ENCODE measurements around the gene RAPGEF2.

RAPGEF2 gene

DNA sequence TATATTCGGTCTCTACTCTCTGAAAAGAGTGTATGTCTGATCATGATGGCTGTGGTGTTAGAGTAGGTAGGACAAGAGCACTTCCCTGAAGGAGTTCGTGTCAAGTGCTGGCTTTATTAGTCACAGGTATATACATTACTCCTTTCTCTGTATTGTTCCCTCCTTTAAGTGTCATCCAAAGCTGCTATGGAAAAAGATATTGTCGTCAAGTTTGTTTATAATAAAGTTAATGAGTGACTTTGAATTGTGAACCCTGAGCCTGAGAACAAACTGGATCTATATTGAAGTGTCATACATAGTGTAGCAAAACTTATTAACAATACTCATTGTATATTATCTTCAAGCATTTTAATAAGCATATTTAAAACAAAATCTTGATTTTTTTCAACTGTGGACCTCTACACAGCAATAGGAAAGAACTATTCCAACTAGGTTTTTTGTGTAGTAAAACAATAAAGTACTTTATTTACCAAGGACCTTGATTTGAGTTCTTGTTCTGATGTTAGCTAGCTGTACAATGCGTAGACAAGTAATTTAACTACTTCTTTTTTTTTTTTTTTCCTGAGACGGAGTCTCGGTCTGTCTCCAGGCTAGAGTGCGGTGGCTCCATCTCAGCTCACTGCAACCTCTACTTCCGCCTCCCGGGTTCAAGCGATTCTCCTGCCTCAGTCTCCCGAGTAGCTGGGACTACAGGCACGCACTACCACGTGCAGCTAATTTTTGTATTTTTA lies 177.7 kb downstream of the RAPGEF2 start:
- TF ChIP-seq, protein P1, sequence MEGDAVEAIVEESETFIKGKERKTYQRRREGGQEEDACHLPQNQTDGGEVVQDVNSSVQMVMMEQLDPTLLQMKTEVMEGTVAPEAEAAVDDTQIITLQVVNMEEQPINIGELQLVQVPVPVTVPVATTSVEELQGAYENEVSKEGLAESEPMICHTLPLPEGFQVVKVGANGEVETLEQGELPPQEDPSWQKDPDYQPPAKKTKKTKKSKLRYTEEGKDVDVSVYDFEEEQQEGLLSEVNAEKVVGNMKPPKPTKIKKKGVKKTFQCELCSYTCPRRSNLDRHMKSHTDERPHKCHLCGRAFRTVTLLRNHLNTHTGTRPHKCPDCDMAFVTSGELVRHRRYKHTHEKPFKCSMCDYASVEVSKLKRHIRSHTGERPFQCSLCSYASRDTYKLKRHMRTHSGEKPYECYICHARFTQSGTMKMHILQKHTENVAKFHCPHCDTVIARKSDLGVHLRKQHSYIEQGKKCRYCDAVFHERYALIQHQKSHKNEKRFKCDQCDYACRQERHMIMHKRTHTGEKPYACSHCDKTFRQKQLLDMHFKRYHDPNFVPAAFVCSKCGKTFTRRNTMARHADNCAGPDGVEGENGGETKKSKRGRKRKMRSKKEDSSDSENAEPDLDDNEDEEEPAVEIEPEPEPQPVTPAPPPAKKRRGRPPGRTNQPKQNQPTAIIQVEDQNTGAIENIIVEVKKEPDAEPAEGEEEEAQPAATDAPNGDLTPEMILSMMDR (IDR thresholded peaks at IDR 0.05; ENCODE audit: insufficient read depth, missing control alignments): no peak
- no peak for DNase-seq (ENCODE audit: insufficient read length, low spot score)
- FAIRE-seq: no peak

DNA sequence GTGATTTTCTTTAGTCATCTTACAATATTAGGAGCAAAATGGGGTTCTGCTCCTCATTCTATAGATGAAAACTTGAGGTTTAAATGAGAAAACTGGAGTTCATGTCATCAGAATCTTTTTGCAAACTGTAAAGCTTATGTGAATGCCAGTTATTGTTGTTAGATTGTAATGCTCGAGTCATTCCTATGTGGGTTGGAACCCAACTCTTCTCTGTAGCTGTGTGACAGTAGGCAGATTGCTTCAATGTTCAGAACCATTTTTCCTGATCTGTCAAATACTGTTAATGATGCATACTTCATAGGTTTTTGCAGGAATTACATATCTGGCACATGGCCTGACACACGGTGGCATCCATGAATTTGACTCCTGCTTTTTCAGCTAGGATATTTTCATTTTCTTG lies 178.9 kb downstream of the RAPGEF2 start:
- FAIRE-seq (no peak), DNase-seq (ENCODE audit: insufficient read length, low spot score) (no peak)

DNA sequence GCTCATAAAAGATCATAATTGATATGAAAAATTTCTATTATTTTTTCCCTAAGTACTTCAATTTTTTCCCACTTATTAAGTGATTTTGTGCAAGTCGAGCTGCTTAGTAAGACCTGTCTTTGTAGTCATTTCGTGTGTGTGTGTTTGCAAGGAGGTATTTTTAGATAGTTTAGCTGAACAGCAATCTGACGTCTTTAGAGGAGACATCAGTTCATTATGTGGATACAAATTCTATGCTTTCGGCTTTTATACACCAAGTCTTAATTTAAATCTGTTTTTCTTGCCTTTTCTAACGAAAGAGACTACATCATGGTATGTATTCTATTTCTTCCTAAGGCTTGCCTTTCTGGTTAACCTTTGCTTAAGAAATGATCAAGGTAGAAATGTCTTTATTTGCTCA lies 179.4 kb downstream of the RAPGEF2 start:
- TF ChIP-seq, protein P1 (IDR thresholded peaks at IDR 0.05; ENCODE audit: insufficient read depth, missing control alignments): no peak
- no peak for DNase-seq (ENCODE audit: insufficient read length, low spot score)
- no peak for FAIRE-seq

More for the DNA sequence above, 178.9 kb downstream of the RAPGEF2 start:
- TF ChIP-seq, protein P1 (IDR thresholded peaks at IDR 0.05; ENCODE audit: insufficient read depth, missing control alignments): no peak

DNA sequence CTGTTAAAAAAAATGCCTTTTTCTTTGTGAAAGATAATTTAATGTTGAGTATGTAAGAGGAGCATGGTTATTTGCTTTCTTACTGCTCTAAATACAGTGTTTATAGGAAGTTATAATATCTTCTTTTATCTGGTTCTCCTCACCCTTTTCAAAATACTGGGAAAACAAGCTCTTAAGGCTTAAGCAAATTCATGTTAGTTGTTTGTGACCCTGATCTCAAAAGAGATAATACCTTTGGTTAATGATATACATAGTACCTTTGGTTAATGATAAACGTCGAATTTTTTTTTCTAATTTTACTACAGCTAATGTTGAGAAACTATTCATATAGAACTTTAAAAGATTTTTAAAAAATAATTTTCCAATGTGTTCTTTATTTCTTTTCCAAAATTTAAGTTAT lies 180.1 kb downstream of the RAPGEF2 start:
- DNase-seq (ENCODE audit: insufficient read length, low spot score): no peak
- TF ChIP-seq, protein P1 (IDR thresholded peaks at IDR 0.05; ENCODE audit: insufficient read depth, missing control alignments): no peak
- FAIRE-seq: no peak

DNA sequence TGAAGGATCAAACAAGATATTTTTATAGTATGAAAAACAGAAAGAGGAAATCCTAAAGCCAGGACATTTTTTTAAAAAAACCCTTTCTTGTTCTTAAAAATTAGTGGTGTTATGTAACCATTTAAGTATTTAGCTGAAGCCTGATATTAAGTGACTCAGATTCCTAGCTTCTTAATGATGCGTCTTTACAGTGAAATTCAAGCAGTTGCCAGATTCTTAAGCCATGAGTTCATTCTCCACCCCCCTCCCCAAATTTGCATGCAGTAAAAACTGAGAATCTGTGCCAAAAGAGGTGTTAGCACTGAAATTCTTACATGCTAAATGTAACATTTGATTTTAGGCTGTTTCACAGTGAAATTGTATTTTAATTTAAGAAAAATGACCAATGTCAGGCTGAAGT lies 180.8 kb downstream of the RAPGEF2 start:
- DNase-seq (ENCODE audit: insufficient read length, low spot score) (no peak), FAIRE-seq (no peak)
- TF ChIP-seq, protein P1 (IDR thresholded peaks at IDR 0.05; ENCODE audit: insufficient read depth, missing control alignments): no peak

DNA sequence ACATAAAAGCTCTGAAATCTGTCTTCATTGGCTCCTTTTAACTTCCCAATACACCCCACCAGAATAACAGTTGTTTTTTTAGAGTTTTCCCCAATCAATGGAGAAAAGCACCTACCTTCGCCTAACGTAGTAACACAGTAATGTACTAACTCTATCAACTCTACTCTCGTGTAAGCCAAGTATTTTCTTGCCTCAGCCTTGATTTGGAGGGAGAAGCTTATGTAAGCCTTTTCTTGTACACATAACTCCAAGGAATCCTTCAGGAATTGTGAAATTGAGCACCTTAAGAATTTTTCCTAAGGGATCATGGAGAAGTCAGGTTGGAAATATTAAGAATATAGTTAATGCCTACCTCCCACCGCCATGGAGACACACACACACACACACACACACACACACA lies 181.2 kb downstream of the RAPGEF2 start:
- no peak for DNase-seq (ENCODE audit: insufficient read length, low spot score)
- TF ChIP-seq, protein P1 (IDR thresholded peaks at IDR 0.05; ENCODE audit: insufficient read depth, missing control alignments): no peak
- no peak for FAIRE-seq

DNA sequence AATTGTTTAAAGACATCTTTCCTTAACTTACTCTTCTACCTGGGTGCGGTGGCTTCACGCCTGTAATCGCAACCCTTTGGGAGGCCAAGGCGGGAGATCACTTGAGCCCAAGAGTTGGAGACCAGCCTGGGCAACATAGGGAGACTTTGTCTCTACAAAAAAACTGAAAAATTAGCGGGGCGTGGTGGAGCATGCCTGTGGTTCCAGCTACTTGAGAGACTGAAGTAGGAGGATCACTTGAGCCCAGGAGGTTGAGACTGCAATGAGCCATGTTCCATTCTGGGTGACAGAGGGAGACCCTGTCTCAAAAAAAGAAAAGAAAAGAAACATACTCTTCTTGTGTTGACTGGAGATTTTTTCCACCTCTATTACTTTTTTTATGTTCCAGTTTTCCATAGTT lies 181.9 kb downstream of the RAPGEF2 start:
- TF ChIP-seq, protein P1 (IDR thresholded peaks at IDR 0.05; ENCODE audit: insufficient read depth, missing control alignments): no peak
- FAIRE-seq (no peak), DNase-seq (ENCODE audit: insufficient read length, low spot score) (no peak)

Data from D721Med (cell line).